ENCODE results near the gene SLC5A1. TPM values are rescaled to one million over a fixed set of nuclear protein-coding genes. Genes with fewer than 3 reads are reported as not detected.
"Not testable (repeated sequence)": the region's sequence is repeated elsewhere in the genome, so short reads cannot be mapped to it uniquely, and the experiment has no call there.

SLC5A1 gene
- total and polyA plus RNA-seq, 9 donors: 0.05 to 1.8 (median 1.1) TPM; not detected in 4

- H3K4me1 ChIP-seq (ENCODE audit: insufficient read depth): no peaks in the 10 kb centered on the region
- TF ChIP-seq CTCF (IDR thresholded peaks at IDR 0.05): no peak
- no peak for TF ChIP-seq EP300 (IDR thresholded peaks at IDR 0.05)
- TF ChIP-seq POLR2A (IDR thresholded peaks at IDR 0.05): no peak
- H3K4me3 ChIP-seq: no peak overlapping the region
- H3K27ac ChIP-seq: no peak overlapping the region
- intact Hi-C loops (cut with DNase I): no loop called here
- no peaks in the 10 kb centered on the region for H3K9me3 ChIP-seq
- H3K36me3 ChIP-seq: no peaks in the 10 kb centered on the region
- DNase-seq: no peak
- WGBS, 3 donors: 64 to 73% (median 69%) methylated on average over 10 of the region's 10 CpGs
- H3K27me3 ChIP-seq: no peaks in the 10 kb centered on the region
These were observed 80.6 kb downstream of the SLC5A1 start for GRCh38 chr22:32123657-32124056.

- TF ChIP-seq POLR2A (IDR thresholded peaks at IDR 0.05): no peak
- TF ChIP-seq EP300 (IDR thresholded peaks at IDR 0.05): no peak
- TF ChIP-seq CTCF (IDR thresholded peaks at IDR 0.05): no peak
- WGBS, 3 donors: 72 to 82% (median 75%) methylated on average over 4 of the region's 4 CpGs
- DNase-seq: no peak
- Histone ChIP-seq H3K36me3 (no peaks in the 10 kb centered on the region), H3K27me3 (no peaks in the 10 kb centered on the region), H3K4me1 (ENCODE audit: insufficient read depth) (no peaks in the 10 kb centered on the region), H3K9me3 (no peaks in the 10 kb centered on the region), H3K4me3 (no peak overlapping the region), H3K27ac (no peak overlapping the region)
- intact Hi-C loops (cut with DNase I): no loop called here
These were observed 84.8 kb downstream of the SLC5A1 start for GRCh38 chr22:32127904-32128303.

GRCh38 chr22:32130464-32130863 lies 87.4 kb downstream of the SLC5A1 start:
- TF ChIP-seq EP300 (IDR thresholded peaks at IDR 0.05): no peak
- no peak for TF ChIP-seq CTCF (IDR thresholded peaks at IDR 0.05)
- TF ChIP-seq POLR2A (IDR thresholded peaks at IDR 0.05): no peak
- H3K9me3 ChIP-seq: no peaks in the 10 kb centered on the region
- H3K27ac ChIP-seq: no peak overlapping the region
- no peak overlapping the region for H3K4me3 ChIP-seq
- no peaks in the 10 kb centered on the region for H3K36me3 ChIP-seq
- WGBS, 3 donors: 75 to 81% (median 78%) methylated on average over 2 of the region's 2 CpGs
- no peak for DNase-seq
- intact Hi-C loops (cut with DNase I): no loop called here
- no peaks in the 10 kb centered on the region for H3K27me3 ChIP-seq
- H3K4me1 ChIP-seq (ENCODE audit: insufficient read depth): no peaks in the 10 kb centered on the region

GRCh38 chr22:32132126-32132525 lies 89.1 kb downstream of the SLC5A1 start:
- intact Hi-C loops (cut with DNase I): no loop called here
- TF ChIP-seq CTCF (IDR thresholded peaks at IDR 0.05) (no peak), POLR2A (IDR thresholded peaks at IDR 0.05) (no peak), EP300 (IDR thresholded peaks at IDR 0.05) (no peak)
- DNase-seq: no peak
- no peaks in the 10 kb centered on the region for H3K27me3 ChIP-seq
- H3K27ac ChIP-seq: no peak overlapping the region
- no peaks in the 10 kb centered on the region for H3K9me3 ChIP-seq
- no peaks in the 10 kb centered on the region for H3K36me3 ChIP-seq
- H3K4me3 ChIP-seq: no peak overlapping the region
- H3K4me1 ChIP-seq (ENCODE audit: insufficient read depth): no peaks in the 10 kb centered on the region
- 82 to 85% (median 83%) methylated on average over 10 to 11 of the region's 11 CpGs for WGBS, 3 donors

GRCh38 chr22:32132783-32133182 lies 89.7 kb downstream of the SLC5A1 start:
- no peak for DNase-seq
- Histone ChIP-seq H3K27ac (no peak overlapping the region), H3K9me3 (no peaks in the 10 kb centered on the region), H3K27me3 (no peaks in the 10 kb centered on the region), H3K4me1 (ENCODE audit: insufficient read depth) (no peaks in the 10 kb centered on the region), H3K4me3 (no peak overlapping the region), H3K36me3 (no peaks in the 10 kb centered on the region)
- WGBS, 3 donors: 71 to 83% (median 77%) methylated on average over 1 of the region's 1 CpG
- intact Hi-C loops (cut with DNase I): no loop called here
- TF ChIP-seq EP300 (IDR thresholded peaks at IDR 0.05): no peak
- TF ChIP-seq POLR2A (IDR thresholded peaks at IDR 0.05): no peak
- no peak for TF ChIP-seq CTCF (IDR thresholded peaks at IDR 0.05)

GRCh38 chr22:32134796-32135195 lies 91.7 kb downstream of the SLC5A1 start:
- H3K9me3 ChIP-seq; H3K27ac ChIP-seq; H3K27me3 ChIP-seq; H3K36me3 ChIP-seq; H3K4me3 ChIP-seq; H3K4me1 ChIP-seq (ENCODE audit: insufficient read depth); intact Hi-C loops (cut with DNase I); DNase-seq: not testable (repeated sequence)
- 84 to 92% (median 86%) methylated on average over 14 of the region's 14 CpGs for WGBS, 3 donors

GRCh38 chr22:32135958-32136357 lies 92.9 kb downstream of the SLC5A1 start:
- H3K27me3 ChIP-seq; intact Hi-C loops (cut with DNase I); H3K4me3 ChIP-seq; H3K4me1 ChIP-seq (ENCODE audit: insufficient read depth); DNase-seq; H3K27ac ChIP-seq; H3K36me3 ChIP-seq; H3K9me3 ChIP-seq: not testable (repeated sequence)
- WGBS, 3 donors: 60 to 70% (median 61%) methylated on average over 3 of the region's 3 CpGs
